Measurements from ENCODE around the gene TRAK2.

GRCh38 chr2:201401815-201402214, 49.4 kb downstream of the TRAK2 start:
- TF ChIP-seq, protein P1, sequence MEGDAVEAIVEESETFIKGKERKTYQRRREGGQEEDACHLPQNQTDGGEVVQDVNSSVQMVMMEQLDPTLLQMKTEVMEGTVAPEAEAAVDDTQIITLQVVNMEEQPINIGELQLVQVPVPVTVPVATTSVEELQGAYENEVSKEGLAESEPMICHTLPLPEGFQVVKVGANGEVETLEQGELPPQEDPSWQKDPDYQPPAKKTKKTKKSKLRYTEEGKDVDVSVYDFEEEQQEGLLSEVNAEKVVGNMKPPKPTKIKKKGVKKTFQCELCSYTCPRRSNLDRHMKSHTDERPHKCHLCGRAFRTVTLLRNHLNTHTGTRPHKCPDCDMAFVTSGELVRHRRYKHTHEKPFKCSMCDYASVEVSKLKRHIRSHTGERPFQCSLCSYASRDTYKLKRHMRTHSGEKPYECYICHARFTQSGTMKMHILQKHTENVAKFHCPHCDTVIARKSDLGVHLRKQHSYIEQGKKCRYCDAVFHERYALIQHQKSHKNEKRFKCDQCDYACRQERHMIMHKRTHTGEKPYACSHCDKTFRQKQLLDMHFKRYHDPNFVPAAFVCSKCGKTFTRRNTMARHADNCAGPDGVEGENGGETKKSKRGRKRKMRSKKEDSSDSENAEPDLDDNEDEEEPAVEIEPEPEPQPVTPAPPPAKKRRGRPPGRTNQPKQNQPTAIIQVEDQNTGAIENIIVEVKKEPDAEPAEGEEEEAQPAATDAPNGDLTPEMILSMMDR (IDR thresholded peaks at IDR 0.05) = no peak
- TF ChIP-seq POLR2A (IDR thresholded peaks at IDR 0.05) = no peak

Data from esophagus squamous epithelium (tissue), 4 donors.